H1 (cell line): ENCODE data around the gene MTG1. TPM values are rescaled to one million over a fixed set of nuclear protein-coding genes. Genes with fewer than 3 reads are reported as not detected.

Experiments used
- CTCF ChIA-PET: fragments of 300-600 bp; sonication (Branson Sonifier 250); formaldehyde crosslinking; loops from one replicate; lab custom pipeline; 2021; ENCODE audit not compliant: partially characterized antibody; lab: Charles Lee
- POLR2A ChIA-PET: fragments of 300-600 bp; sonication (Branson Sonifier 250); formaldehyde crosslinking; loops from one replicate; lab custom pipeline; 2021; ENCODE audit warnings: inconsistent platforms; ENCODE audit not compliant: partially characterized antibody; lab: Charles Lee
- DNase-seq, 2 experiments: peaks; one replicate each; pipeline versions ENCODE4 v3.0.0 to v3.0.0-alpha.2; 2010 to 2022; ENCODE audit warnings: low spot score in 2 of 2, low read depth in 1 of 2, mixed read lengths in 1 of 2
- FAIRE-seq: peaks from 2 replicates; lab custom pipeline; 2011; peaks lifted over from hg19 to GRCh38; lab: Jason Lieb, UNC
- H2AFZ ChIP-seq: 2 replicates; pipeline ENCODE4 v1.8.1; 2012; ENCODE audit warnings: low read length, inconsistent platforms
- H2AK5ac ChIP-seq: 2 replicates; pipeline ENCODE4 v1.6.1; 2013; ENCODE audit warnings: low read depth, low read length
- H2BK120ac ChIP-seq: replicated peaks from 2 replicates; pipeline ENCODE3; 2013; ENCODE audit warnings: low read depth, low read length, inconsistent platforms
- H2BK12ac ChIP-seq: 2 replicates; pipeline ENCODE4 v1.6.1; 2013; ENCODE audit warnings: low read depth, low read length
- H2BK15ac ChIP-seq: 2 replicates; pipeline ENCODE4 v1.6.1; 2013; ENCODE audit warnings: low read length
- H2BK20ac ChIP-seq: 2 replicates; pipeline ENCODE4 v1.6.1; 2013; ENCODE audit warnings: low read length
- H2BK5ac ChIP-seq: 2 replicates; pipeline ENCODE4 v1.6.1; 2013; ENCODE audit warnings: low read depth, low read length
- H3K14ac ChIP-seq: 2 replicates; pipeline ENCODE4 v1.6.1; 2013; ENCODE audit warnings: inconsistent platforms; ENCODE audit not compliant: insufficient read length
- H3K18ac ChIP-seq: 2 replicates; pipeline ENCODE4 v1.6.1; 2013; ENCODE audit warnings: low read length; ENCODE audit errors: extremely low read depth
- H3K23ac ChIP-seq: 2 replicates; pipeline ENCODE4 v1.6.1; 2013; ENCODE audit warnings: inconsistent platforms; ENCODE audit not compliant: insufficient read length
- H3K23me2 ChIP-seq: 2 replicates; pipeline ENCODE4 v1.6.1; 2013; ENCODE audit warnings: low read depth, low read length
- H3K27ac ChIP-seq: 2 replicates; pipeline ENCODE4 v1.6.1; 2011; ENCODE audit warnings: low read depth, low read length, inconsistent platforms
- H3K27me3 ChIP-seq, 4 experiments: replicated peaks in 1 of 4; 1 replicate in 1 of 4; 2 replicates in 3 of 4; pipeline versions ENCODE4 v1.6.1 to v1.8.1; 2011 to 2013; ENCODE audit warnings: low read length in 3 of 4, mild to moderate bottlenecking in 3 of 4, inconsistent platforms in 2 of 4, mixed read lengths in 2 of 4, moderate library complexity in 1 of 4; ENCODE audit not compliant: control insufficient read depth in 3 of 4, insufficient read depth in 3 of 4; ENCODE audit errors: extremely low read depth in 1 of 4
- H3K36me3 ChIP-seq, 4 experiments: 2 replicates each; pipeline versions ENCODE4 v1.6.1 to v1.8.1; 2011 to 2013; ENCODE audit warnings: mild to moderate bottlenecking in 4 of 4, low read length in 3 of 4, moderate library complexity in 2 of 4, control low read depth in 1 of 4, inconsistent platforms in 1 of 4; ENCODE audit not compliant: insufficient read depth in 4 of 4, control insufficient read depth in 2 of 4
- H3K4ac ChIP-seq: replicated peaks from 2 replicates; pipeline ENCODE3; 2013; ENCODE audit warnings: low read length, low read depth, mixed read lengths, inconsistent platforms; ENCODE audit not compliant: insufficient read length
- H3K4me1 ChIP-seq, 4 experiments: replicated peaks in 1 of 4; 1 replicate in 1 of 4; 2 replicates in 3 of 4; pipeline versions ENCODE4 v1.6.1 to v1.8.1; 2011 to 2013; ENCODE audit warnings: low read length in 3 of 4, inconsistent platforms in 2 of 4, mixed read lengths in 1 of 4; ENCODE audit not compliant: insufficient read depth in 4 of 4, control insufficient read depth in 3 of 4
- H3K4me2 ChIP-seq, 2 experiments: 2 replicates each; pipeline versions ENCODE4 v1.6.1 to v1.8.1; 2011 to 2013; ENCODE audit warnings: low read depth in 2 of 2, low read length in 2 of 2, control low read depth in 1 of 2, inconsistent platforms in 1 of 2, mild to moderate bottlenecking in 1 of 2; ENCODE audit not compliant: insufficient read depth in 1 of 2
- H3K4me3 ChIP-seq, 4 experiments: fragments of 200-600, 300-600 bp in 1 of 4; sonication (generic), shearing (Covaris generic), sonication (Bioruptor Twin) in 1 of 4; 2 replicates each; pipeline versions ENCODE4 v1.5.1 to v1.8.1; 2011 to 2016; ENCODE audit warnings: low read length in 4 of 4, low read depth in 3 of 4, control low read depth in 2 of 4, inconsistent platforms in 2 of 4, mild to moderate bottlenecking in 2 of 4, mixed read lengths in 1 of 4, moderate library complexity in 1 of 4; ENCODE audit not compliant: insufficient read depth in 2 of 4; ENCODE audit errors: extremely low read depth in 1 of 4
- H3K56ac ChIP-seq: replicated peaks from 2 replicates; pipeline ENCODE3; 2013; ENCODE audit warnings: low read depth, mild to moderate bottlenecking, mixed read lengths, low read length, inconsistent platforms; ENCODE audit not compliant: insufficient read length
- H3K79me1 ChIP-seq: 2 replicates; pipeline ENCODE4 v1.6.1; 2013; ENCODE audit warnings: low read depth, low read length, control low read depth
- H3K79me2 ChIP-seq, 2 experiments: 2 replicates each; pipeline versions ENCODE4 v1.6.1 to v1.8.1; 2012 to 2013; ENCODE audit warnings: low read length in 2 of 2, mild to moderate bottlenecking in 2 of 2, inconsistent platforms in 1 of 2; ENCODE audit not compliant: insufficient read depth in 2 of 2, control insufficient read depth in 1 of 2
- H3K9ac ChIP-seq, 4 experiments: replicated peaks in 1 of 4; 1 replicate in 1 of 4; 2 replicates in 3 of 4; pipeline versions ENCODE4 v1.6.1 to v1.8.1; 2011 to 2013; ENCODE audit warnings: low read depth in 3 of 4, low read length in 3 of 4, control low read depth in 2 of 4, mild to moderate bottlenecking in 2 of 4, moderate library complexity in 2 of 4, inconsistent platforms in 1 of 4; ENCODE audit errors: extremely low read depth in 1 of 4
- H3K9me3 ChIP-seq, 2 experiments: 2 replicates each; pipeline versions ENCODE4 v1.6.1 to v1.8.1; 2012 to 2013; ENCODE audit warnings: mild to moderate bottlenecking in 2 of 2, moderate library complexity in 2 of 2, control low read depth in 1 of 2, inconsistent platforms in 1 of 2, low read depth in 1 of 2, low read length in 1 of 2, mixed read lengths in 1 of 2; ENCODE audit not compliant: insufficient read depth in 2 of 2
- H4K20me1 ChIP-seq, 2 experiments: replicated peaks in 1 of 2; 2 replicates each; pipeline versions ENCODE3 to v1.8.1; 2011 to 2013; ENCODE audit warnings: inconsistent platforms in 2 of 2, low read length in 2 of 2, mild to moderate bottlenecking in 1 of 2; ENCODE audit not compliant: insufficient read depth in 2 of 2, control insufficient read depth in 1 of 2
- H4K5ac ChIP-seq: 2 replicates; pipeline ENCODE4 v1.6.1; 2013; ENCODE audit warnings: low read length, low read depth, mixed read lengths, inconsistent platforms; ENCODE audit not compliant: insufficient read length
- H4K8ac ChIP-seq: 2 replicates; pipeline ENCODE4 v1.8.0; 2013; ENCODE audit warnings: mild to moderate bottlenecking, moderate library complexity, low read length, inconsistent platforms; ENCODE audit not compliant: insufficient read depth; ENCODE audit errors: extremely low read depth
- H4K91ac ChIP-seq: replicated peaks from 2 replicates; pipeline ENCODE3; 2013; ENCODE audit warnings: low read length, mixed read lengths, inconsistent platforms; ENCODE audit not compliant: insufficient read length
- JUN ChIP-seq: IDR thresholded peaks from 2 replicates; pipeline ENCODE4 v1.6.1; 2011; ENCODE audit warnings: low read depth, mild to moderate bottlenecking, improper control_type of control experiment, low read length
- JUND ChIP-seq: IDR thresholded peaks from 2 replicates; pipeline ENCODE4 v1.6.1; 2011; ENCODE audit warnings: mild to moderate bottlenecking, improper control_type of control experiment, low read length
- KDM1A ChIP-seq: fragments of 200-600, 300-600 bp; sonication (generic); IDR thresholded peaks from 2 replicates; pipeline ENCODE4 v1.7.1; 2016; ENCODE audit warnings: mild to moderate bottlenecking, low read length, borderline replicate concordance
- TAF1 ChIP-seq: IDR thresholded peaks from 2 replicates; pipeline ENCODE4 v1.6.1; 2011; ENCODE audit warnings: mild to moderate bottlenecking, low read depth, low read length
- TCF12 ChIP-seq: IDR thresholded peaks from 2 replicates; pipeline ENCODE4 v1.6.1; 2011; ENCODE audit warnings: low read depth, mild to moderate bottlenecking, low read length
- WGBS, 2 experiments: shearing (Covaris generic) in 1 of 2; methylation state at CpG; one replicate each; pipeline versions ENCODE4 v1.1.6 to v1.1.7; 2013 to 2015; ENCODE audit warnings: low lambda C conversion rate in 2 of 2, mixed read lengths in 2 of 2, inconsistent platforms in 1 of 2, low coverage in 1 of 2, missing lambda C conversion rate in 1 of 2; ENCODE audit not compliant: insufficient replicate concordance in 2 of 2, insufficient coverage in 1 of 2, insufficient read length in 1 of 2; ENCODE audit errors: extremely low coverage in 1 of 2, missing lambda C conversion rate in 1 of 2; 5-methylcytosine and 5-hydroxymethylcytosine counted together
- polyA plus RNA-seq, 7 experiments: library from polyadenylated mRNA; depleted of rRNA in 3 of 7; stranded (reverse) in 5 of 7; unstranded in 2 of 7; fragments of >200 nt in 5 of 7; fragments of 200-250 nt in 2 of 7; gene quantifications; 1 replicate in 5 of 7; 2 replicates in 1 of 7; 4 replicates in 1 of 7; pipeline versions ENCODE4 v1.2.1 to v1.2.3, GENCODE V29; 2011 to 2013; ENCODE audit warnings: missing spikeins in 2 of 7, mixed read lengths in 2 of 7
- total RNA-seq: library from RNA; stranded (reverse); fragmentation: NEBNext Ultra II Directional; extraction: Animal tissue kit (Norgen Biotek cat#: 25700); gene quantifications from 2 replicates; pipeline ENCODE4 v1.2.1, GENCODE V29; 2021
- TF ChIP-seq, protein P1 (sequence below), 3 experiments: IDR thresholded peaks; 1 replicate in 2 of 3; 2 replicates in 1 of 3; pipeline versions ENCODE4 v1.5.1 to v1.6.1; 2011; ENCODE audit warnings: low read length in 3 of 3, mild to moderate bottlenecking in 3 of 3, inconsistent platforms in 2 of 3, low read depth in 1 of 3, moderate library complexity in 1 of 3; ENCODE audit not compliant: insufficient read depth in 1 of 3; ENCODE audit errors: control extremely low read depth in 1 of 3

Gene MTG1
- total and polyA plus RNA-seq, 2 of the 8 experiments (the other 6 are each of a cell fraction or from before 2014, with no cell fraction given) = 56.6 to 81.6 TPM

DNA sequence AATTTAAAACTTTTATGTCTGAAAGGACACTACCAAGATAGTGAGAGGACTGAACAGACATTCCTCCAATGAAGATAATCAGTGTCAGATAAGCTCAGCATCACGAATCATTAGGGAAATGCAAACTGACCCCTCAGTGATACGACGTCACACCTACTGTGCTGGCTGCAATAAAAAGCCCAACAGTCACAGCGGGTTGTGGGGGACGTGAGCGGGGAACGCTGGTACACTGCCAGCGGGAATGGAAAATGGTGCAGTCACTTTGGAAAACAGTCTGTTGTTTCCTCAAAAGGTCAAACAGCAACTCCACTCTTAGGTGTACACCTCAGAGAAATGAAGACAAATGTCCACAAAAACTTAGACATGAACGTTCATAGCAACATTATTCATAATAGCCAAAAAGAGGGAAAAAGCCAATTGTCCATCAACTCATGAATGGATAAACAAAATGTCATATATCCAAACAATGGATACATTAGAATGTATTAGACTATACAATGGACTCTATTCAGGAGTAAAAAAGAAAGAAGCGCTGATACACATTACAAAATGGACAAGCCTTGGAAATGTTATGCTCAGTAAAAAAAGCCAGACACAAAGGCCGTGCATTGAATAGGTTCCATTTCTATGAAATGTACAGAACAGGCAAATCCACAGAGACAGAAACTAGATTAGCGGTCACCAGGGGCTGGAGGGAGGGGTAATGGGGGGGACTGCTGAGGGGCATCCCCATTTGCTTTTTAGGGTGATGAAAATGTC, 18.4 kb upstream of the MTG1 start:
- DNase-seq (no peak), FAIRE-seq (no peak)
- no peak overlapping the region for H2BK20ac ChIP-seq
- no peak overlapping the region for H2BK15ac ChIP-seq
- no peak overlapping the region for H2AFZ ChIP-seq
- H3K4me1 ChIP-seq = peaks cover 0 to 3% (median under 1%) of the 10 kb centered on the region in 4 experiments; a peak in 5 of 7 replicates
- peaks cover 0 to 2% (median 0%) of the 10 kb centered on the region in 4 experiments; a peak in 3 of 8 replicates for H3K36me3 ChIP-seq
- no peak overlapping the region for H2BK12ac ChIP-seq
- ChIA-PET CTCF (interaction anchor here (2.2 to 3.0 kb wide), 2 partner anchors 23 to 47 kb away, joined by 11 to 15 read pairs; no protein-coding TSS in a partner anchor), POLR2A (interaction anchor here (0.6 to 0.9 kb wide), 3 partner anchors 22 to 151 kb away, joined by 3 read pairs; partner anchors contain the start of gene PRAP1)
- H4K20me1 ChIP-seq = peaks cover 0 to 6% of the 10 kb centered on the region in 2 experiments
- H3K56ac ChIP-seq = no peak overlapping the region
- H4K5ac ChIP-seq = no peak overlapping the region
- H3K23ac ChIP-seq = no peak overlapping the region
- TF ChIP-seq KDM1A (no peak), JUN (no peak), TAF1 (no peak), JUND (no peak), TCF12 (no peak)
- TF ChIP-seq, protein P1, sequence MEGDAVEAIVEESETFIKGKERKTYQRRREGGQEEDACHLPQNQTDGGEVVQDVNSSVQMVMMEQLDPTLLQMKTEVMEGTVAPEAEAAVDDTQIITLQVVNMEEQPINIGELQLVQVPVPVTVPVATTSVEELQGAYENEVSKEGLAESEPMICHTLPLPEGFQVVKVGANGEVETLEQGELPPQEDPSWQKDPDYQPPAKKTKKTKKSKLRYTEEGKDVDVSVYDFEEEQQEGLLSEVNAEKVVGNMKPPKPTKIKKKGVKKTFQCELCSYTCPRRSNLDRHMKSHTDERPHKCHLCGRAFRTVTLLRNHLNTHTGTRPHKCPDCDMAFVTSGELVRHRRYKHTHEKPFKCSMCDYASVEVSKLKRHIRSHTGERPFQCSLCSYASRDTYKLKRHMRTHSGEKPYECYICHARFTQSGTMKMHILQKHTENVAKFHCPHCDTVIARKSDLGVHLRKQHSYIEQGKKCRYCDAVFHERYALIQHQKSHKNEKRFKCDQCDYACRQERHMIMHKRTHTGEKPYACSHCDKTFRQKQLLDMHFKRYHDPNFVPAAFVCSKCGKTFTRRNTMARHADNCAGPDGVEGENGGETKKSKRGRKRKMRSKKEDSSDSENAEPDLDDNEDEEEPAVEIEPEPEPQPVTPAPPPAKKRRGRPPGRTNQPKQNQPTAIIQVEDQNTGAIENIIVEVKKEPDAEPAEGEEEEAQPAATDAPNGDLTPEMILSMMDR (IDR thresholded peaks at IDR 0.05; ENCODE audit: control extremely low read depth in 1 of 3, insufficient read depth in 1 of 3, low read depth in 1 of 3, low read length in 3 of 3) = no peak
- H3K4me3 ChIP-seq = no peak overlapping the region
- H3K23me2 ChIP-seq = peaks cover 16% of the 10 kb centered on the region; the same call in 1 of the 2 replicates
- H3K79me2 ChIP-seq = peaks cover 0 to 3% of the 10 kb centered on the region in 2 experiments; a peak in 2 of 4 replicates
- no peak overlapping the region for H3K4ac ChIP-seq
- no peak overlapping the region for H3K27ac ChIP-seq
- H3K9ac ChIP-seq = no peak overlapping the region
- H3K9me3 ChIP-seq = no peaks in the 10 kb centered on the region
- no peak overlapping the region for H3K14ac ChIP-seq
- no peak overlapping the region for H4K91ac ChIP-seq
- H2BK120ac ChIP-seq = no peak overlapping the region
- H2BK5ac ChIP-seq = no peak overlapping the region
- 86% methylated on average over 12 of the region's 12 CpGs; no CpG with 5 or more reads in 1 of the 2 experiments for WGBS, 2 experiments
- H3K27me3 ChIP-seq = peaks cover 8 to 48% (median 30%) of the 10 kb centered on the region in 4 experiments
- H3K4me2 ChIP-seq = no peak overlapping the region
- no peak overlapping the region for H4K8ac ChIP-seq
- H2AK5ac ChIP-seq = 0 out of 2 replicates have a peak overlapping the region, but pooled peaks have one; percentile 13
- H3K79me1 ChIP-seq = peaks cover 7% of the 10 kb centered on the region
- H3K18ac ChIP-seq = no peak overlapping the region
